ENCODE data around the gene RGS8. TPM values are rescaled to one million over a fixed set of nuclear protein-coding genes. Genes with fewer than 3 reads are reported as not detected.

The RGS8 gene
- total and polyA plus RNA-seq, 4 donors: 0.05 TPM; not detected in 3

GRCh38 chr1:182668521-182669054, 15.8 kb downstream of the RGS8 start:
- Histone ChIP-seq H3K36me3 (ENCODE audit: control insufficient read depth in 4 of 4, insufficient read depth in 3 of 4, low read depth in 1 of 4, low read length in 3 of 4) (no peaks in the 10 kb centered on the region), H3K9me3 (ENCODE audit: control insufficient read depth in 4 of 4, low read length in 3 of 4) (no peaks in the 10 kb centered on the region), H3K9ac (ENCODE audit: low read depth in 1 of 2, low read length in 2 of 2) (no peak overlapping the region), H3K4me3 (ENCODE audit: low read depth in 1 of 3, low read length in 3 of 3) (no peak overlapping the region), H3K27ac (ENCODE audit: low read depth in 1 of 2, low read length in 2 of 2) (no peak overlapping the region), H3K4me1 (ENCODE audit: control insufficient read depth in 4 of 4, insufficient read depth in 4 of 4, low read length in 3 of 4) (peaks cover 0 to under 1% (median 0%) of the 10 kb centered on the region in 4 donors), H3K27me3 (ENCODE audit: control insufficient read depth in 4 of 4, insufficient read depth in 4 of 4, low read length in 3 of 4) (peaks cover 0 to 4% (median 0%) of the 10 kb centered on the region in 4 donors)
- TF ChIP-seq RAD21 (IDR thresholded peaks at IDR 0.05) (no peak), RXRA (IDR thresholded peaks at IDR 0.05) (no peak), GABPA (IDR thresholded peaks at IDR 0.05 in 1 of 2, conservative IDR thresholded peaks at IDR 0.05 in 1 of 2) (no peak), TAF1 (conservative IDR thresholded peaks at IDR 0.05) (no peak), FOXA2 (IDR thresholded peaks at IDR 0.05) (no peak), CTCF (IDR thresholded peaks at IDR 0.05; ENCODE audit: low read depth, low read length, missing input control) (no peak), YY1 (IDR thresholded peaks at IDR 0.05) (no peak), ZBTB33 (IDR thresholded peaks at IDR 0.05) (no peak), HNF4G (IDR thresholded peaks at IDR 0.05) (no peak), MAX (IDR thresholded peaks at IDR 0.05) (no peak), FOXA1 (IDR thresholded peaks at IDR 0.05) (no peak), REST (IDR thresholded peaks at IDR 0.05) (no peak)
- no peak for DNase-seq (ENCODE audit: low spot score)
- 95% methylated on average over 11 of the region's 11 CpGs for WGBS

- Histone ChIP-seq H3K27me3 (ENCODE audit: control insufficient read depth in 4 of 4, insufficient read depth in 4 of 4, low read length in 3 of 4) (peaks cover 0 to 5% (median 0%) of the 10 kb centered on the region in 4 donors), H3K9ac (ENCODE audit: low read depth in 1 of 2, low read length in 2 of 2) (no peak overlapping the region), H3K4me3 (ENCODE audit: low read depth in 1 of 3, low read length in 3 of 3) (no peak overlapping the region), H3K4me1 (ENCODE audit: control insufficient read depth in 4 of 4, insufficient read depth in 4 of 4, low read length in 3 of 4) (no peaks in the 10 kb centered on the region), H3K9me3 (ENCODE audit: control insufficient read depth in 4 of 4, low read length in 3 of 4) (no peaks in the 10 kb centered on the region), H3K27ac (ENCODE audit: low read depth in 1 of 2, low read length in 2 of 2) (no peak overlapping the region), H3K36me3 (ENCODE audit: control insufficient read depth in 4 of 4, insufficient read depth in 3 of 4, low read depth in 1 of 4, low read length in 3 of 4) (no peaks in the 10 kb centered on the region)
- 85% methylated on average over 7 of the region's 7 CpGs for WGBS
- DNase-seq (ENCODE audit: low spot score): no peak
- TF ChIP-seq YY1 (IDR thresholded peaks at IDR 0.05): no peak
- TF ChIP-seq HNF4A (conservative IDR thresholded peaks at IDR 0.05): no peak
- TF ChIP-seq NR2F2 (IDR thresholded peaks at IDR 0.05): no peak
- TF ChIP-seq SP1 (IDR thresholded peaks at IDR 0.05): no peak
- no peak for TF ChIP-seq RXRA (IDR thresholded peaks at IDR 0.05)
- no peak for TF ChIP-seq GABPA (IDR thresholded peaks at IDR 0.05 in 1 of 2, conservative IDR thresholded peaks at IDR 0.05 in 1 of 2)
- no peak for TF ChIP-seq FOXA1 (IDR thresholded peaks at IDR 0.05)
- TF ChIP-seq JUND (IDR thresholded peaks at IDR 0.05): no peak
- no peak for TF ChIP-seq CTCF (IDR thresholded peaks at IDR 0.05; ENCODE audit: low read depth, low read length, missing input control)
- no peak for TF ChIP-seq MAX (IDR thresholded peaks at IDR 0.05)
- TF ChIP-seq FOXA2 (IDR thresholded peaks at IDR 0.05): no peak
- TF ChIP-seq EGR1 (IDR thresholded peaks at IDR 0.05; ENCODE audit: low read depth in 2 of 2): no peak
- no peak for TF ChIP-seq ATF3 (IDR thresholded peaks at IDR 0.05)
These were observed 16.4 kb downstream of the RGS8 start for GRCh38 chr1:182667848-182668505.
